ENCODE measurements around the gene FOXC2.

Gene FOXC2

GRCh38 chr16:86593913-86594620 is 27.4 kb downstream of the FOXC2 start:
- DNase-seq = no peak

- DNase-seq = no peak
These were observed 28.1 kb downstream of the FOXC2 start for GRCh38 chr16:86594721-86595120.

- no peak for DNase-seq
These were observed 29.5 kb downstream of the FOXC2 start for GRCh38 chr16:86595983-86596605.

- no peak for DNase-seq
These were observed 30.7 kb downstream of the FOXC2 start for GRCh38 chr16:86597126-86597879.

- peak; percentile 11 for DNase-seq
These were observed 31.4 kb downstream of the FOXC2 start for GRCh38 chr16:86597880-86598606.

- peak; percentile 61 for DNase-seq
These were observed 32.3 kb downstream of the FOXC2 start for GRCh38 chr16:86598607-86599565.

GRCh38 chr16:86601356-86601755 is 34.7 kb downstream of the FOXC2 start:
- peak; percentile 37 for DNase-seq

GRCh38 chr16:86602521-86602920 is 35.9 kb downstream of the FOXC2 start:
- DNase-seq = peak; percentile 23

- DNase-seq = no peak
These were observed 38.0 kb downstream of the FOXC2 start for GRCh38 chr16:86604436-86605193.

- no peak for DNase-seq
These were observed 39.3 kb downstream of the FOXC2 start for GRCh38 chr16:86605950-86606349.

- DNase-seq = no peak
These were observed 41.7 kb downstream of the FOXC2 start for GRCh38 chr16:86608301-86608747.

- DNase-seq = no peak
These were observed 42.5 kb downstream of the FOXC2 start for GRCh38 chr16:86609115-86609514.

- DNase-seq = no peak
These were observed 43.0 kb downstream of the FOXC2 start for GRCh38 chr16:86609661-86610060.

- no peak for DNase-seq
These were observed 44.3 kb downstream of the FOXC2 start for GRCh38 chr16:86610779-86611524.

- DNase-seq = no peak
These were observed 44.9 kb downstream of the FOXC2 start for GRCh38 chr16:86611525-86611855.

- no peak for DNase-seq
These were observed 45.3 kb downstream of the FOXC2 start for GRCh38 chr16:86611941-86612340.

- DNase-seq = no peak
These were observed 48.1 kb downstream of the FOXC2 start for GRCh38 chr16:86614699-86615098.

GRCh38 chr16:86616906-86617305 is 50.3 kb downstream of the FOXC2 start:
- DNase-seq = no peak

- DNase-seq = no peak
These were observed 52.0 kb downstream of the FOXC2 start for GRCh38 chr16:86618431-86619238.

Data from NCI-H2171 treated with DMSO at 0.1 percent for 48 hours (cell line).